Measurements from ENCODE around the gene POFUT2.

POFUT2 gene

GRCh38 chr21:45219517-45219916 lies 68.2 kb downstream of the POFUT2 start:
- Histone ChIP-seq H2AK5ac (ENCODE audit: low read length) (no peak overlapping the region), H3K18ac (ENCODE audit: low read length) (no peak overlapping the region), H3K9ac (ENCODE audit: low read length) (no peak overlapping the region), H3K4me2 (ENCODE audit: low read length) (no peak overlapping the region), H3K27ac (ENCODE audit: low read depth, low read length) (no peak overlapping the region), H2BK120ac (ENCODE audit: low read depth, low read length) (no peak overlapping the region), H2BK5ac (ENCODE audit: low read length) (no peak overlapping the region), H3K36me3 (ENCODE audit: control insufficient read depth, insufficient read depth, low read length) (no peaks in the 10 kb centered on the region), H3K4me3 (ENCODE audit: low read length) (no peak overlapping the region), H3K56ac (ENCODE audit: low read length) (no peak overlapping the region), H3K4ac (ENCODE audit: low read depth, low read length) (no peak overlapping the region), H3K27me3 (ENCODE audit: insufficient read depth, low read length, poor library complexity) (no peaks in the 10 kb centered on the region), H4K8ac (ENCODE audit: low read depth, low read length) (no peak overlapping the region), H4K5ac (ENCODE audit: low read length) (no peak overlapping the region), H3K4me1 (ENCODE audit: control insufficient read depth, low read depth, low read length) (no peaks in the 10 kb centered on the region), H3K79me2 (ENCODE audit: control insufficient read depth, insufficient read depth, low read length) (no peaks in the 10 kb centered on the region), H2BK15ac (replicated peaks; ENCODE audit: low read depth) (no peak overlapping the region), H3K79me1 (ENCODE audit: low read length) (no peaks in the 10 kb centered on the region), H3K23ac (ENCODE audit: low read length) (no peak overlapping the region)
- no CpG with 5 or more reads among the region's 6 CpGs for WGBS (ENCODE audit: extremely low coverage, insufficient coverage, low lambda C conversion rate)
- no peak for DNase-seq

- H3K56ac ChIP-seq (ENCODE audit: low read length): no peak overlapping the region
- H3K9ac ChIP-seq (ENCODE audit: low read length): no peak overlapping the region
- H3K79me1 ChIP-seq (ENCODE audit: low read length): no peaks in the 10 kb centered on the region
- H3K4me2 ChIP-seq (ENCODE audit: low read length): no peak overlapping the region
- no CpG with 5 or more reads among the region's 1 CpG for WGBS (ENCODE audit: extremely low coverage, insufficient coverage, low lambda C conversion rate)
- H3K27me3 ChIP-seq (ENCODE audit: insufficient read depth, low read length, poor library complexity): no peaks in the 10 kb centered on the region
- H2AK5ac ChIP-seq (ENCODE audit: low read length): no peak overlapping the region
- no peak overlapping the region for H4K5ac ChIP-seq (ENCODE audit: low read length)
- no peak overlapping the region for H2BK5ac ChIP-seq (ENCODE audit: low read length)
- H2BK120ac ChIP-seq (ENCODE audit: low read depth, low read length): no peak overlapping the region
- no peak overlapping the region for H3K23ac ChIP-seq (ENCODE audit: low read length)
- H3K27ac ChIP-seq (ENCODE audit: low read depth, low read length): no peak overlapping the region
- H3K18ac ChIP-seq (ENCODE audit: low read length): no peak overlapping the region
- H2BK15ac ChIP-seq (replicated peaks; ENCODE audit: low read depth): no peak overlapping the region
- H3K4me1 ChIP-seq (ENCODE audit: control insufficient read depth, low read depth, low read length): no peaks in the 10 kb centered on the region
- DNase-seq: no peak
- no peaks in the 10 kb centered on the region for H3K79me2 ChIP-seq (ENCODE audit: control insufficient read depth, insufficient read depth, low read length)
- no peak overlapping the region for H3K4me3 ChIP-seq (ENCODE audit: low read length)
- H3K4ac ChIP-seq (ENCODE audit: low read depth, low read length): no peak overlapping the region
- no peaks in the 10 kb centered on the region for H3K36me3 ChIP-seq (ENCODE audit: control insufficient read depth, insufficient read depth, low read length)
- no peak overlapping the region for H4K8ac ChIP-seq (ENCODE audit: low read depth, low read length)
Measured at GRCh38 chr21:45217010-45217409, 70.7 kb downstream of the POFUT2 start.

DNA sequence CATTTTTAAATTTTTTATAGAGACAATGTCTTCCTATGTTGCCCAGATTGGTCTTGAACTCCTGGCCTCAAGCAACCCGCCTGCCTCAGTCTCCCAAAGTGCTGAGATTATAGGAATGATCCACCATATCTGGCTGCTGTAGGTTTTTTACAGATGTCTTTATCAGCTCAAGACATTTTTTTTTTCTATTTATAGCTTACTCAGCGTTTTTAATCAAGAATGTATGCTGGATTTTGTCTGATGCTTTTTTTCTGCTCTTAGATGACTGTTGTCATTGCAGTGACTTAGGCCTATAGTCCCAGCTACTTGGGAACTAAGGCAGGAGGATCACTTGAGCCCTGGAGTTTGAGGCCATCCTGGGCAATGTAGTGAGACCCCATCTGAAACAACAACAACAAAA lies 72.5 kb downstream of the POFUT2 start:
- no peak overlapping the region for H2BK5ac ChIP-seq (ENCODE audit: low read length)
- no peaks in the 10 kb centered on the region for H3K27me3 ChIP-seq (ENCODE audit: insufficient read depth, low read length, poor library complexity)
- no peaks in the 10 kb centered on the region for H3K79me2 ChIP-seq (ENCODE audit: control insufficient read depth, insufficient read depth, low read length)
- no peak overlapping the region for H2AK5ac ChIP-seq (ENCODE audit: low read length)
- H4K8ac ChIP-seq (ENCODE audit: low read depth, low read length): no peak overlapping the region
- no peak overlapping the region for H3K56ac ChIP-seq (ENCODE audit: low read length)
- H3K18ac ChIP-seq (ENCODE audit: low read length): no peak overlapping the region
- no peaks in the 10 kb centered on the region for H3K79me1 ChIP-seq (ENCODE audit: low read length)
- H3K4me3 ChIP-seq (ENCODE audit: low read length): no peak overlapping the region
- H3K4me1 ChIP-seq (ENCODE audit: control insufficient read depth, low read depth, low read length): no peaks in the 10 kb centered on the region
- no peak overlapping the region for H3K27ac ChIP-seq (ENCODE audit: low read depth, low read length)
- no peak for DNase-seq
- no peak overlapping the region for H3K4me2 ChIP-seq (ENCODE audit: low read length)
- H3K36me3 ChIP-seq (ENCODE audit: control insufficient read depth, insufficient read depth, low read length): no peaks in the 10 kb centered on the region
- H3K23ac ChIP-seq (ENCODE audit: low read length): no peak overlapping the region
- no peak overlapping the region for H3K4ac ChIP-seq (ENCODE audit: low read depth, low read length)
- H2BK120ac ChIP-seq (ENCODE audit: low read depth, low read length): no peak overlapping the region
- no CpG with 5 or more reads among the region's 2 CpGs for WGBS (ENCODE audit: extremely low coverage, insufficient coverage, low lambda C conversion rate)
- H4K5ac ChIP-seq (ENCODE audit: low read length): no peak overlapping the region
- no peak overlapping the region for H3K9ac ChIP-seq (ENCODE audit: low read length)
- no peak overlapping the region for H2BK15ac ChIP-seq (replicated peaks; ENCODE audit: low read depth)

All from mesendoderm (in vitro differentiated cells).